Neuronal stem cell (in vitro differentiated cells): ENCODE results near the gene SSX4. TPM values are rescaled to one million over a fixed set of nuclear protein-coding genes. Genes with fewer than 3 reads are reported as not detected.
"Not testable (repeated sequence)": the region's sequence is repeated elsewhere in the genome, so short reads cannot be mapped to it uniquely, and the experiment has no call there.

Experiments used
- DNase-seq: peaks from one replicate; pipeline ENCODE4 v3.0.0-alpha.2; 2013; ENCODE audit warnings: low spot score
- H2AFZ ChIP-seq: one replicate; pipeline ENCODE4 v1.6.1; 2013; ENCODE audit warnings: mild to moderate bottlenecking, low read length, inconsistent platforms
- H2AK5ac ChIP-seq: 2 replicates; pipeline ENCODE4 v1.6.1; 2013; ENCODE audit warnings: low read depth, mild to moderate bottlenecking, inconsistent platforms, low read length, moderate library complexity, mixed read lengths
- H2BK120ac ChIP-seq: 2 replicates; pipeline ENCODE4 v1.6.1; 2013; ENCODE audit warnings: low read depth, mild to moderate bottlenecking, inconsistent platforms, low read length, moderate library complexity, mixed read lengths
- H2BK12ac ChIP-seq: one replicate; pipeline ENCODE4 v1.6.1; 2013; ENCODE audit warnings: low read length, inconsistent platforms
- H2BK15ac ChIP-seq: 2 replicates; pipeline ENCODE4 v1.6.1; 2013; ENCODE audit warnings: mild to moderate bottlenecking, low read length, inconsistent platforms, mixed read lengths
- H2BK5ac ChIP-seq: one replicate; pipeline ENCODE4 v1.6.1; 2013; ENCODE audit warnings: inconsistent platforms, mild to moderate bottlenecking, low read length, moderate library complexity
- H3K14ac ChIP-seq: one replicate; pipeline ENCODE4 v1.6.1; 2013; ENCODE audit warnings: low read length, inconsistent platforms
- H3K18ac ChIP-seq: 2 replicates; pipeline ENCODE4 v1.6.1; 2013; ENCODE audit warnings: low read length, inconsistent platforms
- H3K23ac ChIP-seq: 2 replicates; pipeline ENCODE4 v1.6.1; 2013; ENCODE audit warnings: low read depth, mild to moderate bottlenecking, mixed read lengths, low read length, inconsistent platforms; ENCODE audit not compliant: poor library complexity
- H3K27ac ChIP-seq: replicated peaks from 3 replicates; pipeline ENCODE4 v1.5.1; 2013; ENCODE audit warnings: low read length, inconsistent platforms
- H3K27me3 ChIP-seq, 3 experiments: 2 replicates each; pipeline ENCODE4 v1.6.1; 2013; ENCODE audit warnings: low read length in 3 of 3, mild to moderate bottlenecking in 2 of 3, inconsistent platforms in 1 of 3, low read depth in 1 of 3, mixed read lengths in 1 of 3, moderate library complexity in 1 of 3; ENCODE audit not compliant: control insufficient read depth in 3 of 3, insufficient read depth in 3 of 3
- H3K36me3 ChIP-seq, 2 donors: replicated peaks in 1 of 2; 2 replicates each; pipeline ENCODE4 v1.6.1; 2013; ENCODE audit warnings: low read length in 2 of 2; ENCODE audit not compliant: control insufficient read depth in 2 of 2, insufficient read depth in 2 of 2
- H3K4ac ChIP-seq: 2 replicates; pipeline ENCODE4 v1.6.1; 2013; ENCODE audit warnings: inconsistent platforms, mild to moderate bottlenecking, low read length, moderate library complexity
- H3K4me1 ChIP-seq, 2 donors: 1 replicate in 1 of 2; 2 replicates in 1 of 2; pipeline ENCODE4 v1.6.1; 2013; ENCODE audit warnings: low read length in 2 of 2, low read depth in 1 of 2; ENCODE audit not compliant: control insufficient read depth in 2 of 2, insufficient read depth in 1 of 2
- H3K4me2 ChIP-seq: one replicate; pipeline ENCODE4 v1.6.1; 2013; ENCODE audit warnings: mild to moderate bottlenecking, low read length, inconsistent platforms; ENCODE audit not compliant: insufficient read depth, poor library complexity, severe bottlenecking
- H3K4me3 ChIP-seq, 2 donors: 2 replicates each; pipeline ENCODE4 v1.5.1; 2013; ENCODE audit warnings: low read length in 2 of 2, mild to moderate bottlenecking in 2 of 2, inconsistent platforms in 1 of 2, moderate library complexity in 1 of 2
- H3K79me1 ChIP-seq: one replicate; pipeline ENCODE4 v1.6.1; 2013; ENCODE audit warnings: low read depth, mild to moderate bottlenecking, inconsistent platforms, low read length, moderate library complexity
- H3K9ac ChIP-seq: one replicate; pipeline ENCODE4 v1.6.1; 2013; ENCODE audit warnings: mild to moderate bottlenecking, low read depth, low read length, inconsistent platforms; ENCODE audit not compliant: poor library complexity
- H3K9me3 ChIP-seq, 2 donors: replicated peaks in 1 of 2; 2 replicates each; pipeline versions ENCODE3 to v1.6.1; 2013; ENCODE audit warnings: low read length in 2 of 2, mild to moderate bottlenecking in 2 of 2, inconsistent platforms in 1 of 2, low read depth in 1 of 2, mixed read lengths in 1 of 2, moderate library complexity in 1 of 2; ENCODE audit not compliant: control insufficient read depth in 2 of 2, insufficient read depth in 1 of 2
- H4K8ac ChIP-seq: one replicate; pipeline ENCODE4 v1.6.1; 2013; ENCODE audit warnings: low read depth, mild to moderate bottlenecking, inconsistent platforms, low read length, moderate library complexity
- H4K91ac ChIP-seq: one replicate; pipeline ENCODE4 v1.6.1; 2013; ENCODE audit warnings: low read length, low read depth, mild to moderate bottlenecking, inconsistent platforms; ENCODE audit not compliant: poor library complexity
- WGBS, 2 donors: extraction: QIAGEN DNeasy Blood & Tissue Kit; methylation state at CpG; one replicate each; pipeline ENCODE4 v1.1.7; 2013; ENCODE audit warnings: missing lambda C conversion rate in 2 of 2, mixed read lengths in 1 of 2; ENCODE audit not compliant: insufficient read length in 2 of 2, insufficient replicate concordance in 1 of 2; ENCODE audit errors: extremely low coverage in 2 of 2; 5-methylcytosine and 5-hydroxymethylcytosine counted together
- polyA plus RNA-seq, 2 experiments: library from polyadenylated mRNA; stranded (reverse); fragments of 200-250 nt; gene quantifications; one replicate each; pipeline ENCODE4 v1.2.3, GENCODE V29; 2013

The SSX4 gene
- polyA plus RNA-seq (2013, experiment 1 of 2) = not detected
- not detected for polyA plus RNA-seq (2013, experiment 2 of 2)

GRCh38 chrX:48383239-48383638 is at the start of gene SSX4:
SSX4 (plus strand) TSS chrX:48383539; CDS start chrX:48384054, 515 bp downstream.
- H3K23ac ChIP-seq, H2BK5ac ChIP-seq, H3K27me3 ChIP-seq, H3K4me3 ChIP-seq, H3K4ac ChIP-seq, H3K4me1 ChIP-seq, H3K27ac ChIP-seq, H3K4me2 ChIP-seq, H2BK120ac ChIP-seq, H3K18ac ChIP-seq, DNase-seq, H3K9ac ChIP-seq, H2AK5ac ChIP-seq, H3K36me3 ChIP-seq, H2AFZ ChIP-seq, H3K14ac ChIP-seq, H2BK15ac ChIP-seq, H3K79me1 ChIP-seq, H3K9me3 ChIP-seq, H2BK12ac ChIP-seq, H4K8ac ChIP-seq, H4K91ac ChIP-seq: not testable (repeated sequence)
- no CpG with 5 or more reads among the region's 16 CpGs for WGBS, 2 donors

GRCh38 chrX:48346059-48346458 is 37.3 kb upstream of the SSX4 start:
- H2AK5ac ChIP-seq, H2BK15ac ChIP-seq: not testable (repeated sequence)
- no CpG with 5 or more reads among the region's 8 CpGs for WGBS, 2 donors

GRCh38 chrX:48356315-48357094 is 26.8 kb upstream of the SSX4 start, which contains the start of gene SSX3:
SSX3 (minus strand) TSS chrX:48356703; CDS start chrX:48355249, 1,454 bp downstream.
- H3K23ac ChIP-seq, H3K4me2 ChIP-seq, H4K91ac ChIP-seq, H2AFZ ChIP-seq, H3K9me3 ChIP-seq, H3K27me3 ChIP-seq, H3K79me1 ChIP-seq, H4K8ac ChIP-seq, H3K4ac ChIP-seq, H3K4me3 ChIP-seq, DNase-seq, H3K18ac ChIP-seq, H2AK5ac ChIP-seq, H2BK12ac ChIP-seq, H3K14ac ChIP-seq, H3K9ac ChIP-seq, H3K36me3 ChIP-seq, H2BK120ac ChIP-seq, H3K27ac ChIP-seq, H2BK15ac ChIP-seq, H3K4me1 ChIP-seq, H2BK5ac ChIP-seq: not testable (repeated sequence)
- no CpG with 5 or more reads among the region's 19 CpGs for WGBS, 2 donors

More at GRCh38 chrX:48346059-48346458, 37.3 kb upstream of the SSX4 start:
- H2BK12ac ChIP-seq, H2AFZ ChIP-seq, H3K27me3 ChIP-seq, H3K9me3 ChIP-seq, H4K91ac ChIP-seq, H2BK5ac ChIP-seq, H4K8ac ChIP-seq, H3K4me1 ChIP-seq, H3K9ac ChIP-seq, H3K27ac ChIP-seq, H3K79me1 ChIP-seq, H2BK120ac ChIP-seq, H3K14ac ChIP-seq, H3K4me3 ChIP-seq, H3K36me3 ChIP-seq, DNase-seq, H3K4ac ChIP-seq, H3K23ac ChIP-seq, H3K4me2 ChIP-seq, H3K18ac ChIP-seq: not testable (repeated sequence)

GRCh38 chrX:48357681-48358080 is 25.7 kb upstream of the SSX4 start:
- Histone ChIP-seq H4K8ac (no peak overlapping the region), H3K4me1 (no peaks in the 10 kb centered on the region), H3K36me3 (no peaks in the 10 kb centered on the region), H4K91ac (no peak overlapping the region), H2BK5ac (no peak overlapping the region), H3K4me3 (no peak overlapping the region), H3K18ac (no peak overlapping the region), H2BK120ac (no peak overlapping the region), H3K9ac (no peak overlapping the region), H2AFZ (no peak overlapping the region), H3K27ac (no peak overlapping the region), H2BK12ac (no peak overlapping the region), H2AK5ac (no peak overlapping the region), H3K27me3 (no peaks in the 10 kb centered on the region), H3K14ac (no peak overlapping the region), H3K4me2 (no peak overlapping the region), H3K79me1 (no peaks in the 10 kb centered on the region), H3K4ac (no peak overlapping the region), H2BK15ac (no peak overlapping the region), H3K9me3 (no peaks in the 10 kb centered on the region), H3K23ac (no peak overlapping the region)
- no peak for DNase-seq
- WGBS, 2 donors = no CpG with 5 or more reads among the region's 8 CpGs
